ENCODE measurements around the gene GAK. TPM values are rescaled to one million over a fixed set of nuclear protein-coding genes. Genes with fewer than 3 reads are reported as not detected.

Gene GAK
- total RNA-seq, 4 donors from 2014 or later, result 62.3 to 126 (median 85.4) TPM

- DNase-seq (ENCODE audit: low spot score), result no peak
- no peak for ATAC-seq (ENCODE audit: low FRiP score)
- TF ChIP-seq, protein P1, sequence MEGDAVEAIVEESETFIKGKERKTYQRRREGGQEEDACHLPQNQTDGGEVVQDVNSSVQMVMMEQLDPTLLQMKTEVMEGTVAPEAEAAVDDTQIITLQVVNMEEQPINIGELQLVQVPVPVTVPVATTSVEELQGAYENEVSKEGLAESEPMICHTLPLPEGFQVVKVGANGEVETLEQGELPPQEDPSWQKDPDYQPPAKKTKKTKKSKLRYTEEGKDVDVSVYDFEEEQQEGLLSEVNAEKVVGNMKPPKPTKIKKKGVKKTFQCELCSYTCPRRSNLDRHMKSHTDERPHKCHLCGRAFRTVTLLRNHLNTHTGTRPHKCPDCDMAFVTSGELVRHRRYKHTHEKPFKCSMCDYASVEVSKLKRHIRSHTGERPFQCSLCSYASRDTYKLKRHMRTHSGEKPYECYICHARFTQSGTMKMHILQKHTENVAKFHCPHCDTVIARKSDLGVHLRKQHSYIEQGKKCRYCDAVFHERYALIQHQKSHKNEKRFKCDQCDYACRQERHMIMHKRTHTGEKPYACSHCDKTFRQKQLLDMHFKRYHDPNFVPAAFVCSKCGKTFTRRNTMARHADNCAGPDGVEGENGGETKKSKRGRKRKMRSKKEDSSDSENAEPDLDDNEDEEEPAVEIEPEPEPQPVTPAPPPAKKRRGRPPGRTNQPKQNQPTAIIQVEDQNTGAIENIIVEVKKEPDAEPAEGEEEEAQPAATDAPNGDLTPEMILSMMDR (IDR thresholded peaks at IDR 0.05), result no peak
Measured at GRCh38 chr4:848307-848691, 83.8 kb downstream of the GAK start.

DNA sequence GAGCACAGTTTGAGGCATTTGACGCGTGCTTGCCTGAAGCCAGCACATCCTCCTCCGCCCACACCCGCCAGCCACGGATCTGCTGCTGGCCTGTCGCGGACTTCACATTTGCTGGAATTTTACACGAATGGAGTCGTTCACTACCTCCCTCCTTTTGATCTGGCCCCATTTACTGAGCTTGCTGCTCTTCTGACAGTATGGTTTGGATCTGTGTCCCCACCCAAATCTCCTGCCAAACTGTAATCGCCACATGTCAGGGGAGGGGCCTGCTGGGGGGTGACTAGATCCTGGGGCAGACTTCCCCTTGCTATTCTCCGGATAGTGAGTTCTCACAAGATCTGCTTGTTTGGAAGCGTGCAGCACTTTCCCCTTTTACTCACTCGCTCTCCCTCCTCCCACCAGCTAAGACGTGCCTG is 86.3 kb downstream of the GAK start:
- TF ChIP-seq, protein P1 (IDR thresholded peaks at IDR 0.05), result no peak
- DNase-seq (ENCODE audit: low spot score) (no peak), ATAC-seq (ENCODE audit: low FRiP score) (peak; percentile 31)

DNA sequence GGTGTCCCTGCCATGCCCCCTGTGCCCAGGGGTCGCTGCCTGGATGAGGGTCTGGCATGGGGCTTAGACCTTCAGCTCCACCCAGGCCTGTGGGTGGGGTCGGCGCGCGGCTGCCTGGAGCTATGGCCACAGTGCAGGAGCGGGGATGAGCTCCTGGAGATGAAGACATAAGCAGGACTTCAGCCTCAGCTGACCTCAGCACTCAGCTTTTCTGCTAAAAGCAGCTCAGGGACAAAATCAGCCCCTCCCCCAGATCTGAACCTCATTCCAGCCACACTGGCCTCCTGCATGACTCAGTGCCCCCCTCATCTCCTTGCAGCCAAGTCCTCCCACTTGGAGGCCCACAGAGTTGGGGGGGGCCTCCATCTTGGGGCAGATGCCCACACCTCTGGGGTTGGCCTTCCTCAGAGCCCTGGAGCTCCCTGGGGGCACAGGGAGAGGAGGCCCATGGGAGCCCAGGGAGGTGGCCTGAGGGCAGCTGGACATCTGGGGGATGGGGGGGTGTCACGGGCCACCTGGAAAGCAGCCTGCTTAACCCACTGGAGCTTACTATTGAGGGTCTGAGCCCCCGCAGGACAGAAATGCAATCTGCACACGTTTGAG is 86.8 kb downstream of the GAK start:
- ATAC-seq (ENCODE audit: low FRiP score), result peak; percentile 18
- TF ChIP-seq, protein P1 (IDR thresholded peaks at IDR 0.05), result no peak
- DNase-seq (ENCODE audit: low spot score), result no peak

GRCh38 chr4:844752-845232 is 87.3 kb downstream of the GAK start:
- ATAC-seq (ENCODE audit: low FRiP score), result no peak
- DNase-seq (ENCODE audit: low spot score), result no peak

DNA sequence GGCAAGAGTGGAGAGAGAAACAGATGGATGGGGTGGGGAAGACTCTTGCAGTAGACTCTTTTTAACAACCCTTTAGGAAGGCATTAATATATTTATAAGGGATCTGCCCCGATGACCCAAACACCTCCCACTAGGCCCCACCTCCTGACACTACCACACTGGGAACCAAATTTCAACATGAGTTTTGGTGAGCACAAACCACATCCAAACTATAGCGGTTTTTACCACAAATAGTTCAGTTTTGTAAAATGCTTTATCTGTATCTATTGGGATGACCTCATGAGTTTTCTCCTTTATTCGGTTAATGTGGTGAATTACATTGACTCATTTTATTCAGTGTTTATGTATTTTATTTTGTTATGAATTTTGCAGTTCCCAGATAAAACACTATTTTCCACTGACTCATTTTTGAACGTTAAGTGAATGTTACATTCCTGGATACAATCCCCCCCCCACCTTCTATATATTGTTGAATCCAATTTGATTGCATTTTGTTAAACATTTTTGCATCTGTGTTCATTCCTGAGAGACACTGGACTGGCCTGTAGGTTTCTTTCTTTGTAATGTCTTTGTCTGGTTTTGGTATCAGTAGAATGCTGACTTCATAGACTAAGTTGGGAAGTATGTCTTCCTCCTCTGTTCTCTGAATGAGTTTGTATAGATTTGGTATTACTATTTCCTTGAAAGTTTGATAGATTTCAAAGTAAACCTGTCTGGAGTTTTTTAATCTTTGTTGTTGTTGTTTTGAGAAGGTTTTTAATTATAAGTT is 92.3 kb downstream of the GAK start:
- DNase-seq (ENCODE audit: low spot score) (no peak), ATAC-seq (ENCODE audit: low FRiP score) (no peak)
- TF ChIP-seq, protein P1 (IDR thresholded peaks at IDR 0.05), result no peak

More at GRCh38 chr4:844752-845232, 87.3 kb downstream of the GAK start:
- TF ChIP-seq, protein P1 (IDR thresholded peaks at IDR 0.05), result no peak

- no peak for DNase-seq (ENCODE audit: low spot score)
- ATAC-seq (ENCODE audit: low FRiP score), result no peak
- TF ChIP-seq, protein P1 (IDR thresholded peaks at IDR 0.05), result no peak
Measured at GRCh38 chr4:837772-838171, 94.3 kb downstream of the GAK start.
